A549 (cell line): ENCODE data around the gene TNFAIP8L1.

Experiments
- EHF ChIP-seq: fragments of 250-450 bp; sonication (Bioruptor Pico); IDR thresholded peaks from 2 replicates; pipeline ENCODE4 v1.5.0; 2020; ENCODE audit warnings: mild to moderate bottlenecking
- TF ChIP-seq, protein P1 (sequence below): fragments of 150-350 bp; IDR thresholded peaks from 2 replicates; pipeline ENCODE4 v1.6.1; 2014; ENCODE audit warnings: low read depth, mild to moderate bottlenecking, low read length
- TF ChIP-seq, protein P2 (sequence below): IDR thresholded peaks from 2 replicates; pipeline ENCODE4 v1.6.1; 2012

DNA sequence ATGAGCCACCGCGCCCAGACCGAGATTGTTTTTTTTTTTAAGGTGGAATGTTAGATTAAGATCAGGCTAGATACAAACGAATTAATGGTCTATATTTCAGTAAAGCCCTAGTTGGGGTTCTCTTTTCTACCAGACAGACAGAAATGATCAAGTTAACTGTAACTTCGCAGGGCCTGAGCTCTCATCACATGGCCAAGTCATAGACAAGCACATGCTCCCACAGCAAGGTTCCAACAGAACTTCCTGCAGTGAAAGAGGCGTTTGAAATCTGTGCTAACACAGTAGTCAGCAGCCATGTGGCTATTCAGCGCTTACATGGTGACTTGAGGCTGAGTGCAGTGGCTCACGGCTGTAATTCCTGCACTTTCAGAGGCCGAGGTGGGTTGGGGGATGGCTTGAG lies 45.1 kb upstream of the TNFAIP8L1 start:
- no peak for TF ChIP-seq EHF (CRISPR knock-in tag)
- TF ChIP-seq, protein P1, sequence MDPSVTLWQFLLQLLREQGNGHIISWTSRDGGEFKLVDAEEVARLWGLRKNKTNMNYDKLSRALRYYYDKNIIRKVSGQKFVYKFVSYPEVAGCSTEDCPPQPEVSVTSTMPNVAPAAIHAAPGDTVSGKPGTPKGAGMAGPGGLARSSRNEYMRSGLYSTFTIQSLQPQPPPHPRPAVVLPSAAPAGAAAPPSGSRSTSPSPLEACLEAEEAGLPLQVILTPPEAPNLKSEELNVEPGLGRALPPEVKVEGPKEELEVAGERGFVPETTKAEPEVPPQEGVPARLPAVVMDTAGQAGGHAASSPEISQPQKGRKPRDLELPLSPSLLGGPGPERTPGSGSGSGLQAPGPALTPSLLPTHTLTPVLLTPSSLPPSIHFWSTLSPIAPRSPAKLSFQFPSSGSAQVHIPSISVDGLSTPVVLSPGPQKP, result no peak
- TF ChIP-seq, protein P2, sequence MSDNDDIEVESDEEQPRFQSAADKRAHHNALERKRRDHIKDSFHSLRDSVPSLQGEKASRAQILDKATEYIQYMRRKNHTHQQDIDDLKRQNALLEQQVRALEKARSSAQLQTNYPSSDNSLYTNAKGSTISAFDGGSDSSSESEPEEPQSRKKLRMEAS, result no peak
